NCI-H524 treated with DMSO at 0.1 percent for 48 hours (cell line): Measurements from ENCODE around the gene OR52H1.
"Not testable (repeated sequence)": the region's sequence is repeated elsewhere in the genome, so short reads cannot be mapped to it uniquely, and the experiment has no call there.

Experiments used
- DNase-seq: peaks from one replicate; lab custom pipeline; 2025; lab: John Stamatoyannopoulos, UW

Gene OR52H1

GRCh38 chr11:5548440-5548839 lies at the start of gene OR52H1:
OR52H1 (minus strand) TSS chr11:5548540; CDS start chr11:5545505, 3,035 bp downstream.
- no peak for DNase-seq

DNA sequence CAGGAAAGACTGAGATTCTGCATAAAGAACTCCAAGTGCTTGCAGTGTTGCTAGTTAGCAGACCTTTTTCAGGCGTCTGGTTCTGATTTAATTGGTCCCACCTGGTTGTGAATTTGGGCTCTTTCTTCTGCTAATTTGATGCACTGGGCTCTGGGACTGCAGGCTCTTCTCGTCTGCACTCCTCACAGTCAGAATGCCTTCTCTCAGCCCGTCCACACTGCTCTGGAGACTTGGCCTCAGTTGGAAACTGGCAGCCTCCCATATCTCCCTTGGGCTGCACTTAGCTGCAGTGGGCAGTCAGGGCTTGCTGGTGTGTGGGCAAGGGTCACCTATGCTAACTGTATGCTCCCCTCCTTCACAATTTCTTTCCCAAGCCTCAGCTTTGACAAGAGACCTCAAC lies 49.6 kb upstream of the OR52H1 start:
- no peak for DNase-seq

DNA sequence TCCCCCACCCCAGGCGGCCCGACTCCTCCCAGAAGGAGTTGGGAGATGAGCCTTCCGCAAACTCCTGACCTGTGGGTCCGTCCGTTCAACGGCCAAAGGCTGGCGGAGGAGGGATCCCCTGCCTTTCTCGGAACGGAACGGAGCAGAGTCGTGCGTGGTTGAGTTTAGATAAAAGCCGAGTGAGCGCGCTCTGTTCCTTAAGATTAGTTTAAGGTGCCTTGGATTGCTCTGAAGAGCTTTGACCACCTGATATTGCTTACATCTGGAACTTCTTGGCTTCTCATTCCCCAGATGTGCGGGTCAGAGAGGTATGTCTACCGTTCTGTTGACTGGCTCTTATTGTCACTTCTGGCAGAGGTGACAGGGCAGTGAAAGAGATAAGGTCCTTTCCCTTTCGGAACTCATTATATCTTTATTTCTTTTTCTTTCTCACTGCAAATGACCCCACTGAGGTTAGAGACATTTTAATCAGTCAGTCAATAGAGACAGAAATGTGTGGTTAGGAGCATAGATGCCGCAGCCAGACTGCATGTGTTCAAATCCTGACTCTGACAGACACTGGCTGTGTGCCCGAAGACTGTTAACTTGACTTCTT lies 48.4 kb upstream of the OR52H1 start, which contains the start of gene TRIM6:
Gene TRIM6, plus strand, starts transcription at position 31 of the 595 bp plus-strand sequence. Its CDS starts 261 bp downstream, at position 292.
- DNase-seq = no peak

GRCh38 chr11:5593146-5593545 lies 44.8 kb upstream of the OR52H1 start:
- no peak for DNase-seq

DNA sequence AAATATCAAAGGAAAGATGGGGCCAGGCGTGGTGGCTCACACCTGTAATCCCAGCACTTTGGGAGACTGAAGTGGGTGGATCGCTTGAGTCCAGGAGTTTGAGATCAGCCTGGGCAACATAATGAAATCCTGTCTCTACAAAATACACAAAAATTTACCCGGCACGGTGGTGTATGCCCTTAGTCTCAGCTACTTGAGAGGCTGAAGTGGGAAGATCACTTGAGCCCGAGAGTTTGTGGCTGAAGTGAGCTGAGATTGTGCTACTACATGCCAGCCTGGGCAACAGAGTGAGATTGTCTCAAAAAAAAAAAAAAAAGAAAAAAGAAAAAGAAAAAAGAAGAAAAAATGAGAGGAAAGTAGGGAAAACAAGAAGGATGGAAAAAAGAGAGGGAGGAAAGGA lies 44.3 kb upstream of the OR52H1 start:
- DNase-seq = no peak

GRCh38 chr11:5591613-5592012 lies 43.3 kb upstream of the OR52H1 start:
- no peak for DNase-seq

DNA sequence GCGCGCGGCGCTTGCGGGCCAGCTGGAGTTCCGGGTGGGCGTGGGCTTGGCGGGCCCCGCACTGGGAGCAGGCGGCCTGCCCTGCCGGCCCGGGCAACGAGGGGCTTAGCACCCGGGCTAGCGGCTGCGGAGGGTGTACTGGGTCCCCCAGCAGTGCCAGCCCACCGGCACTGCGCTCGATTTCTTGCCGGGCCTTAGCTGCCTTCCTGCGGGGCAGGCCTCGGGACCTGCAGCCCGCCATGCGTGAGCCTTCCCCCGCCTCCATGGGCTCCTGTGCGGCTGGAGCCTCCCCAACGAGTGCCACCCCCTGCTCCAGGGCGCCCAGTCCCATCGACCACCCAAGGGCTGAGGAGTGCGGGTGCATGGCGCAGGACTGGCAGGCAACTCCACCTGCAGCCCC lies 41.6 kb upstream of the OR52H1 start:
- not testable (repeated sequence) for DNase-seq

DNA sequence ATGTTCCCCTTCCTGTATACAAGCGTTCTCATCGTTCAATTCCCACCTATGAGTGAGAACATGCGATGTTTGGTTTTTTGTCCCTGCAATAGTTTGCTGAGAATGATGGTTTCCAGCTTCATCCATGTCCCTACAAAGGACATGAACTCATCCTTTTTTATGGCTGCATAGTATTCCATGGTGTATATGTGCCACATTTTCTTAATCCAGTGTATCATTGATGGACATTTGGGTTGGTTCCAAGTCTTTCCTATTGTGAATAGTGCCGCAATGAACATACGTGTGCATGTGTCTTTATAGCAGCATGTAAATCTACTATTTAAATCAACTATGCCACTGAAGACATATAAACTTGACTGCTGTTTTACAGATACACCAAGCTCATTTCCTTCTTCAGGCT lies 36.1 kb upstream of the OR52H1 start:
- DNase-seq = not testable (repeated sequence)

DNA sequence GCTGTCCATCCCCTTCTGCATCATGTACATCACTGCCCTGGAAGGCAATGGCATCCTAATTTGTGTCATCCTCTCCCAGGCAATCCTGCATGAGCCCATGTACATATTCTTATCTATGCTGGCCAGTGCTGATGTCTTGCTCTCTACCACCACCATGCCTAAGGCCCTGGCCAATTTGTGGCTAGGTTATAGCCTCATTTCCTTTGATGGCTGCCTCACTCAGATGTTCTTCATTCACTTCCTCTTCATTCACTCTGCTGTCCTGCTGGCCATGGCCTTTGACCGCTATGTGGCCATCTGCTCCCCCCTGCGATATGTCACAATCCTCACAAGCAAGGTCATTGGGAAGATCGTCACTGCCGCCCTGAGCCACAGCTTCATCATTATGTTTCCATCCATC lies 32.7 kb upstream of the OR52H1 start:
- DNase-seq = no peak

GRCh38 chr11:5580577-5580976 lies 32.2 kb upstream of the OR52H1 start, which contains the start of gene OR52B6:
OR52B6 (plus strand) TSS chr11:5580877; CDS start chr11:5580877, 0 bp downstream.
- DNase-seq = no peak

- DNase-seq = no peak
These were observed 28.8 kb upstream of the OR52H1 start for GRCh38 chr11:5577101-5577500.

GRCh38 chr11:5575152-5575551 lies 26.8 kb upstream of the OR52H1 start:
- DNase-seq = no peak

- no peak for DNase-seq
These were observed 26.3 kb upstream of the OR52H1 start for GRCh38 chr11:5574654-5575053.

GRCh38 chr11:5564259-5565019 lies 16.1 kb upstream of the OR52H1 start:
- no peak for DNase-seq

GRCh38 chr11:5557751-5558150 lies 9.4 kb upstream of the OR52H1 start:
- no peak for DNase-seq

DNA sequence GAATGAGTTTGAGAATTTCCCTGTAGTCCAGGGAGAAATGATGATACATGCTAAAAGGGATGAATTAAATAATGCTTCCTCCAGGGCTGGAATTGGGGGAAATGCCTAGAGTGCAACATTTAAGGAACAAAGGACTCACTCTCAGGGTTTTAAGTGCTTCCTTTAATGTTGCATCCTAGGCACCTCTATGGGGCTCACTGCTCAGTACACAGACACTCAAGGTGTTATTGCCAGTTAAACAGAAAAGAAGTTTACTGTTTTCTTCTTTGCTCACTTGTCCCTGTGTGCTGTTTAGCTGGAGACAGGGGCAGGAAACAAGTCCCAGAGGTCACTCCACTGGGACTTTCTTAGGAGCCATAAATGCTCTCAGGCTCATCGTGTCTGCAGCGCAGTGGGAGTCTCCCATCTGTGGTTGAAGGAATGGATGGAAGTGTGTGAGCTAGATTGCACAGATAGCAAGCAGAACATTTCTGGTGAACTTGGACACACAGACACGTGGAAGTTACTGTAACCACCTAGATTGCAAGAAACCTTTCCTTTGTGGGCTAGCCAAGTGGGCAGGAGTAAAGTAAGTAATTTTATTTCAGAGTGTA lies 8.4 kb upstream of the OR52H1 start:
- no peak for DNase-seq

- no peak for DNase-seq
These were observed 5.0 kb upstream of the OR52H1 start for GRCh38 chr11:5553343-5553742.

- DNase-seq = no peak
These were observed 2.2 kb upstream of the OR52H1 start for GRCh38 chr11:5550440-5551095.

GRCh38 chr11:5547982-5548381 lies 358 bp downstream of the OR52H1 start:
- no peak for DNase-seq

DNA sequence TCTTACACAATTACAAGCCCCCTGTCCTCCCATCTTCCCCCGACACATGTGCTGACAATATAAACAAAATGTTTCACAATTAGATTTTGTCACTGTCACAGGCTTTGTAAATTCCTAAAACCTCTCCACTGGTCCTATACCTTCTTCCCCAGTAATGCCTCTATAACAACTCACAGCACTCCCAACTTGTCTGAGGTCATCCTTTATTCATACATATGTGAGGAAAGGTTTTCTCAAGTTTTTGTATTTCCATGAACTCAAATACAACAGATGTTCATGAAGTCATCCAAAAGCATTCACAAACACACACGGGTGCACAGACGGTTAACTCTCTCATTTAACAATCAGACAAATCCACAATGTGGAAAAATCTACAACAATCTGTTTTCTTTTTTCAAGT lies 1.9 kb downstream of the OR52H1 start:
- DNase-seq = no peak

DNA sequence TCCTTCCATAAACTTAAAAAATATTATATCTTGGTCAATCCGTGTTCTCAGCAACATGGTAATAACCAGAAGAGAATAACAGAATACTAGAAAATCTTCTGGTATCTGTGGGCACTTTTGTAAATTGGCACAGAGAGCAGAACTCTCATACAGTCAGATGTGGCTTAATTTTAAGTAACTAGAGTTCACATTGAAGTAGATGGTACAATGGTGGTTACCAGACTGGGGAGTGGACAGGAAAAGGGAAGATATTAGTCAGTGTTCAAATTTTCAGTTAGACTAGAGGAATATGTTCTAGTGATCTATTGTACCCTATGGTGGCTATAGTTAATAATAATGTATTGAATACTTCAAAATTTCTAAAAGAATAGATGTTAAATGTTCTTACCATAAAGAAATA lies 6.9 kb downstream of the OR52H1 start:
- DNase-seq = no peak

- DNase-seq = no peak
These were observed 11.9 kb downstream of the OR52H1 start for GRCh38 chr11:5536482-5536881.

GRCh38 chr11:5534046-5534445 lies 14.3 kb downstream of the OR52H1 start:
- no peak for DNase-seq
